H1 (cell line): Measurements from ENCODE around the gene RALY. TPM values are rescaled to one million over a fixed set of nuclear protein-coding genes. Genes with fewer than 3 reads are reported as not detected.

Experiments
- ATF2 ChIP-seq: IDR thresholded peaks from 2 replicates; pipeline ENCODE4 v1.6.1; 2012; ENCODE audit warnings: low read length, inconsistent platforms
- CEBPB ChIP-seq: IDR thresholded peaks from 2 replicates; pipeline ENCODE4 v1.6.1; 2012; ENCODE audit warnings: low read depth, low read length
- JUN ChIP-seq: IDR thresholded peaks from 2 replicates; pipeline ENCODE4 v1.6.1; 2011; ENCODE audit warnings: low read depth, mild to moderate bottlenecking, improper control_type of control experiment, low read length
- POU5F1 ChIP-seq: IDR thresholded peaks from 2 replicates; pipeline ENCODE4 v1.6.1; 2011; ENCODE audit warnings: low read depth, mild to moderate bottlenecking, low read length, moderate library complexity
- SIX5 ChIP-seq: IDR thresholded peaks from 2 replicates; pipeline ENCODE4 v1.6.1; 2011; ENCODE audit warnings: mild to moderate bottlenecking, low read depth, low read length
- polyA plus RNA-seq, 7 experiments: library from polyadenylated mRNA; depleted of rRNA in 3 of 7; stranded (reverse) in 5 of 7; unstranded in 2 of 7; fragments of >200 nt in 5 of 7; fragments of 200-250 nt in 2 of 7; gene quantifications; 1 replicate in 5 of 7; 2 replicates in 1 of 7; 4 replicates in 1 of 7; pipeline versions ENCODE4 v1.2.1 to v1.2.3, GENCODE V29; 2011 to 2013; ENCODE audit warnings: missing spikeins in 2 of 7, mixed read lengths in 2 of 7
- total RNA-seq: library from RNA; stranded (reverse); fragmentation: NEBNext Ultra II Directional; extraction: Animal tissue kit (Norgen Biotek cat#: 25700); gene quantifications from 2 replicates; pipeline ENCODE4 v1.2.1, GENCODE V29; 2021
- TF ChIP-seq, protein P1 (sequence below): fragments of 300-600 bp; sonication (generic); IDR thresholded peaks from 2 replicates; pipeline ENCODE4 v1.7.1; 2012; ENCODE audit warnings: low read length, moderate library complexity, mild to moderate bottlenecking, inconsistent platforms; ENCODE audit not compliant: insufficient replicate concordance

Gene RALY
- total and polyA plus RNA-seq, 2 of the 8 experiments (the other 6 are each of a cell fraction or from before 2014, with no cell fraction given), result 133 to 148 TPM

- TF ChIP-seq ATF2 (no peak), SIX5 (no peak), CEBPB (no peak), JUN (no peak), POU5F1 (no peak)
- TF ChIP-seq, protein P1, sequence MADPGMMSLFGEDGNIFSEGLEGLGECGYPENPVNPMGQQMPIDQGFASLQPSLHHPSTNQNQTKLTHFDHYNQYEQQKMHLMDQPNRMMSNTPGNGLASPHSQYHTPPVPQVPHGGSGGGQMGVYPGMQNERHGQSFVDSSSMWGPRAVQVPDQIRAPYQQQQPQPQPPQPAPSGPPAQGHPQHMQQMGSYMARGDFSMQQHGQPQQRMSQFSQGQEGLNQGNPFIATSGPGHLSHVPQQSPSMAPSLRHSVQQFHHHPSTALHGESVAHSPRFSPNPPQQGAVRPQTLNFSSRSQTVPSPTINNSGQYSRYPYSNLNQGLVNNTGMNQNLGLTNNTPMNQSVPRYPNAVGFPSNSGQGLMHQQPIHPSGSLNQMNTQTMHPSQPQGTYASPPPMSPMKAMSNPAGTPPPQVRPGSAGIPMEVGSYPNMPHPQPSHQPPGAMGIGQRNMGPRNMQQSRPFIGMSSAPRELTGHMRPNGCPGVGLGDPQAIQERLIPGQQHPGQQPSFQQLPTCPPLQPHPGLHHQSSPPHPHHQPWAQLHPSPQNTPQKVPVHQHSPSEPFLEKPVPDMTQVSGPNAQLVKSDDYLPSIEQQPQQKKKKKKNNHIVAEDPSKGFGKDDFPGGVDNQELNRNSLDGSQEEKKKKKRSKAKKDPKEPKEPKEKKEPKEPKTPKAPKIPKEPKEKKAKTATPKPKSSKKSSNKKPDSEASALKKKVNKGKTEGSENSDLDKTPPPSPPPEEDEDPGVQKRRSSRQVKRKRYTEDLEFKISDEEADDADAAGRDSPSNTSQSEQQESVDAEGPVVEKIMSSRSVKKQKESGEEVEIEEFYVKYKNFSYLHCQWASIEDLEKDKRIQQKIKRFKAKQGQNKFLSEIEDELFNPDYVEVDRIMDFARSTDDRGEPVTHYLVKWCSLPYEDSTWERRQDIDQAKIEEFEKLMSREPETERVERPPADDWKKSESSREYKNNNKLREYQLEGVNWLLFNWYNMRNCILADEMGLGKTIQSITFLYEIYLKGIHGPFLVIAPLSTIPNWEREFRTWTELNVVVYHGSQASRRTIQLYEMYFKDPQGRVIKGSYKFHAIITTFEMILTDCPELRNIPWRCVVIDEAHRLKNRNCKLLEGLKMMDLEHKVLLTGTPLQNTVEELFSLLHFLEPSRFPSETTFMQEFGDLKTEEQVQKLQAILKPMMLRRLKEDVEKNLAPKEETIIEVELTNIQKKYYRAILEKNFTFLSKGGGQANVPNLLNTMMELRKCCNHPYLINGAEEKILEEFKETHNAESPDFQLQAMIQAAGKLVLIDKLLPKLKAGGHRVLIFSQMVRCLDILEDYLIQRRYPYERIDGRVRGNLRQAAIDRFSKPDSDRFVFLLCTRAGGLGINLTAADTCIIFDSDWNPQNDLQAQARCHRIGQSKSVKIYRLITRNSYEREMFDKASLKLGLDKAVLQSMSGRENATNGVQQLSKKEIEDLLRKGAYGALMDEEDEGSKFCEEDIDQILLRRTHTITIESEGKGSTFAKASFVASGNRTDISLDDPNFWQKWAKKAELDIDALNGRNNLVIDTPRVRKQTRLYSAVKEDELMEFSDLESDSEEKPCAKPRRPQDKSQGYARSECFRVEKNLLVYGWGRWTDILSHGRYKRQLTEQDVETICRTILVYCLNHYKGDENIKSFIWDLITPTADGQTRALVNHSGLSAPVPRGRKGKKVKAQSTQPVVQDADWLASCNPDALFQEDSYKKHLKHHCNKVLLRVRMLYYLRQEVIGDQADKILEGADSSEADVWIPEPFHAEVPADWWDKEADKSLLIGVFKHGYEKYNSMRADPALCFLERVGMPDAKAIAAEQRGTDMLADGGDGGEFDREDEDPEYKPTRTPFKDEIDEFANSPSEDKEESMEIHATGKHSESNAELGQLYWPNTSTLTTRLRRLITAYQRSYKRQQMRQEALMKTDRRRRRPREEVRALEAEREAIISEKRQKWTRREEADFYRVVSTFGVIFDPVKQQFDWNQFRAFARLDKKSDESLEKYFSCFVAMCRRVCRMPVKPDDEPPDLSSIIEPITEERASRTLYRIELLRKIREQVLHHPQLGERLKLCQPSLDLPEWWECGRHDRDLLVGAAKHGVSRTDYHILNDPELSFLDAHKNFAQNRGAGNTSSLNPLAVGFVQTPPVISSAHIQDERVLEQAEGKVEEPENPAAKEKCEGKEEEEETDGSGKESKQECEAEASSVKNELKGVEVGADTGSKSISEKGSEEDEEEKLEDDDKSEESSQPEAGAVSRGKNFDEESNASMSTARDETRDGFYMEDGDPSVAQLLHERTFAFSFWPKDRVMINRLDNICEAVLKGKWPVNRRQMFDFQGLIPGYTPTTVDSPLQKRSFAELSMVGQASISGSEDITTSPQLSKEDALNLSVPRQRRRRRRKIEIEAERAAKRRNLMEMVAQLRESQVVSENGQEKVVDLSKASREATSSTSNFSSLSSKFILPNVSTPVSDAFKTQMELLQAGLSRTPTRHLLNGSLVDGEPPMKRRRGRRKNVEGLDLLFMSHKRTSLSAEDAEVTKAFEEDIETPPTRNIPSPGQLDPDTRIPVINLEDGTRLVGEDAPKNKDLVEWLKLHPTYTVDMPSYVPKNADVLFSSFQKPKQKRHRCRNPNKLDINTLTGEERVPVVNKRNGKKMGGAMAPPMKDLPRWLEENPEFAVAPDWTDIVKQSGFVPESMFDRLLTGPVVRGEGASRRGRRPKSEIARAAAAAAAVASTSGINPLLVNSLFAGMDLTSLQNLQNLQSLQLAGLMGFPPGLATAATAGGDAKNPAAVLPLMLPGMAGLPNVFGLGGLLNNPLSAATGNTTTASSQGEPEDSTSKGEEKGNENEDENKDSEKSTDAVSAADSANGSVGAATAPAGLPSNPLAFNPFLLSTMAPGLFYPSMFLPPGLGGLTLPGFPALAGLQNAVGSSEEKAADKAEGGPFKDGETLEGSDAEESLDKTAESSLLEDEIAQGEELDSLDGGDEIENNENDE, result no peak
Measured at GRCh38 chr20:33971147-33971975, 22.4 kb upstream of the RALY start (continued).
